Uterus (tissue), 2 donors: ENCODE measurements around the gene NTRK3.

Experiments used
- CTCF ChIP-seq, 4 experiments: fragments of 200-600 bp in 2 of 4; fragments of 450-650 bp in 2 of 4; sonication (generic) in 2 of 4; IDR thresholded peaks; one replicate each; pipeline ENCODE4 v1.5.1; 2016 to 2019; ENCODE audit warnings: antibody characterized with exemption in 4 of 4, mild to moderate bottlenecking in 2 of 4, moderate library complexity in 1 of 4
- POLR2A ChIP-seq, 2 donors: fragments of 450-650 bp; IDR thresholded peaks; one replicate each; pipeline ENCODE4 v1.6.1; 2016; ENCODE audit warnings: antibody characterized with exemption in 2 of 2, mild to moderate bottlenecking in 1 of 2, moderate library complexity in 1 of 2

- TF ChIP-seq CTCF (IDR thresholded peaks at IDR 0.05) = no peak
- TF ChIP-seq POLR2A (IDR thresholded peaks at IDR 0.05) = no peak
Measured at GRCh38 chr15:87887177-87887576, 369.4 kb downstream of the NTRK3 start.
